Measurements from ENCODE around the gene RXRG. TPM values are rescaled to one million over a fixed set of nuclear protein-coding genes. Genes with fewer than 3 reads are reported as not detected.

RXRG gene
- total RNA-seq, 2 experiments from 2014 or later: 0.19 TPM; not detected in 1

DNA sequence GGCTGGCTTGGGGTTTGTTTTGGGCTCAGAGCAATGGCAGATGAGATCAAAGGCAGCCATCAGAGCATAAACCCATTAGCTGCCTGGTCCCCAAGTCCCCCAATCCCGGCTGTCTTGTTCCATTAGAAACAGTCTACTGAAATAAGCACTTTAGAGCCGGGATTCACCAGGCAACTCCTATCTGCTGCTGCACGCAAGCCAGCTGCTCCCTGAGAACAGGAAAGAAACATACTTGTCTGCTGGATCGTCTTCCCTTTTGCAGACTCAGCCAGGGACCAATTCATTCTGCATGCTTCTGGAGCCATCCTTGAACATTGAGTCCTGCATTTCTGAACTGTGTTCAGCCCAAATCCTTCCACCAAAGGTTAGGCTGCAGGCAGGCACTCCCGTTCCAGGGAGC, 21.8 kb downstream of the RXRG start:
- Mint-ChIP-seq H3K27ac (no peak overlapping the region), H3K36me3 (no peaks in the 10 kb centered on the region), H3K4me3 (no peak overlapping the region), H3K4me1 (ENCODE audit: low read depth) (peaks cover 18% of the 10 kb centered on the region), H3K27me3 (no peaks in the 10 kb centered on the region), H3K9me3 (no peaks in the 10 kb centered on the region)
- ChIA-PET CTCF (interaction anchor here (1.5 kb wide), 1 partner anchor 30 kb away, joined by 3 read pairs; no protein-coding TSS in a partner anchor), POLR2A (no interaction called here)
- DNase-seq: no peak
- intact Hi-C loops (cut with micrococcal nuclease): no loop called here

DNA sequence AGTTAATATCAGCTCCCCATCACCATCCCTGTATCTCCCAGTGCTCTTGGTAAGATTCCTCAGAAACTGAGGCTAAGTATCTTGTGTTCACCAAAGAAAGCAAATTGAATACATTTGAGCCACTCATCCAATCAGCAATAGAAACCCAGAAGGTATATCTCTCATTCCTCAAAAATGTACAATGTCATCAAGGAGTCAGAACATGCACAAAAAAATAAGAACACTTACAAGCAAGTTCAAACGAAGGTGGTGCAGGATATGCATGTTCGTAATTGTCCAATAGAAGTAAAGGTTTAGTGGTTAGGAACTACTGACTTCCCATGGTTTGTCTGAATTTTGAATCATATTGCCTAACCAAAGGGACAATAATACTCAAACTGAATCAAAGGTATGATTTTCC, 24.3 kb downstream of the RXRG start:
- Mint-ChIP-seq H3K4me1 (ENCODE audit: low read depth) (peaks cover 18% of the 10 kb centered on the region), H3K27me3 (peaks cover 6% of the 10 kb centered on the region), H3K27ac (no peak overlapping the region), H3K36me3 (no peaks in the 10 kb centered on the region), H3K4me3 (no peak overlapping the region), H3K9me3 (no peaks in the 10 kb centered on the region)
- ChIA-PET CTCF (no interaction called here), POLR2A (no interaction called here)
- intact Hi-C loops (cut with micrococcal nuclease): no loop called here
- no peak for DNase-seq

- no peak overlapping the region for H3K4me3 Mint-ChIP-seq
- CTCF ChIA-PET: no interaction called here
- no peaks in the 10 kb centered on the region for H3K9me3 Mint-ChIP-seq
- H3K36me3 Mint-ChIP-seq: no peaks in the 10 kb centered on the region
- POLR2A ChIA-PET: no interaction called here
- H3K27me3 Mint-ChIP-seq: peaks cover 12% of the 10 kb centered on the region
- no peak overlapping the region for H3K27ac Mint-ChIP-seq
- intact Hi-C loops (cut with micrococcal nuclease): no loop called here
- peaks cover 12% of the 10 kb centered on the region for H3K4me1 Mint-ChIP-seq (ENCODE audit: low read depth)
- no peak for DNase-seq
These were observed 25.1 kb downstream of the RXRG start for GRCh38 chr1:165419839-165420238.

GRCh38 chr1:165418195-165418594, 26.7 kb downstream of the RXRG start:
- Mint-ChIP-seq H3K4me3 (no peak overlapping the region), H3K27me3 (peaks cover 14% of the 10 kb centered on the region), H3K4me1 (ENCODE audit: low read depth) (no peaks in the 10 kb centered on the region), H3K27ac (no peak overlapping the region), H3K36me3 (no peaks in the 10 kb centered on the region), H3K9me3 (no peaks in the 10 kb centered on the region)
- intact Hi-C loops (cut with micrococcal nuclease): no loop called here
- POLR2A ChIA-PET: no interaction called here
- CTCF ChIA-PET: interaction anchor here (0.7 kb wide), 1 partner anchor 51 kb away, joined by 3 read pairs; no protein-coding TSS in a partner anchor
- DNase-seq: no peak

- Mint-ChIP-seq H3K27me3 (peaks cover 14% of the 10 kb centered on the region), H3K4me1 (ENCODE audit: low read depth) (no peaks in the 10 kb centered on the region), H3K36me3 (no peaks in the 10 kb centered on the region), H3K9me3 (no peaks in the 10 kb centered on the region), H3K4me3 (no peak overlapping the region), H3K27ac (no peak overlapping the region)
- intact Hi-C loops (cut with micrococcal nuclease): no loop called here
- CTCF ChIA-PET: no interaction called here
- no peak for DNase-seq
- POLR2A ChIA-PET: no interaction called here
These were observed 28.1 kb downstream of the RXRG start for GRCh38 chr1:165416876-165417275.

GRCh38 chr1:165415068-165415467, 29.9 kb downstream of the RXRG start:
- H3K27me3 Mint-ChIP-seq: peaks cover 14% of the 10 kb centered on the region

DNA sequence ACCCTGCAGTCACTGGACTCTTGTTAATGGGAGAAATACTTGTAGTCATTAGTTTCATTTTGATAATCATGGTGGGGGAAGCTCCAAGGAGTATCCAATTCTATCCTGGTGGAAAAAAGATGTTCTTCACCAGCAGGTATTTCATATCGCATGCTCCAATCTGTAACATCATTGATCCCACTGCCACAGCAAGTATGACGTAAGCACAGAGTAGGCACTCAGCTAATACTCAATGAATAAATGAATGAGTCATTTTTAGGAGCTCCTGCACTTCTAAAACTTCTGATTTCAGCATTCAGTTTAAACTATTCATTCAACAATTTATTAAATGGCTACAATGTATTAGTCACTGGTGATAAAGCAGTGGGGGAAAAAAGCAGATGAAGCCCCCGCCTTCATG, 30.3 kb downstream of the RXRG start:
- peaks cover 18% of the 10 kb centered on the region for H3K27me3 Mint-ChIP-seq
- ChIA-PET POLR2A (no interaction called here), CTCF (interaction anchor here (1.7 kb wide), 1 partner anchor 179 kb away, joined by 5 read pairs; no protein-coding TSS in a partner anchor)
- H3K36me3 Mint-ChIP-seq: no peaks in the 10 kb centered on the region
- H3K4me1 Mint-ChIP-seq (ENCODE audit: low read depth): no peaks in the 10 kb centered on the region
- no peak overlapping the region for H3K4me3 Mint-ChIP-seq
- no peak for DNase-seq
- intact Hi-C loops (cut with micrococcal nuclease): no loop called here
- H3K9me3 Mint-ChIP-seq: no peaks in the 10 kb centered on the region
- no peak overlapping the region for H3K27ac Mint-ChIP-seq

More at GRCh38 chr1:165415068-165415467, 29.9 kb downstream of the RXRG start:
- H3K4me1 Mint-ChIP-seq (ENCODE audit: low read depth): no peaks in the 10 kb centered on the region
- no peak overlapping the region for H3K27ac Mint-ChIP-seq
- intact Hi-C loops (cut with micrococcal nuclease): no loop called here
- no peaks in the 10 kb centered on the region for H3K9me3 Mint-ChIP-seq
- ChIA-PET POLR2A (no interaction called here), CTCF (interaction anchor here (1.7 kb wide), 1 partner anchor 178 kb away, joined by 5 read pairs; no protein-coding TSS in a partner anchor)
- H3K36me3 Mint-ChIP-seq: no peaks in the 10 kb centered on the region
- no peak overlapping the region for H3K4me3 Mint-ChIP-seq
- no peak for DNase-seq

DNA sequence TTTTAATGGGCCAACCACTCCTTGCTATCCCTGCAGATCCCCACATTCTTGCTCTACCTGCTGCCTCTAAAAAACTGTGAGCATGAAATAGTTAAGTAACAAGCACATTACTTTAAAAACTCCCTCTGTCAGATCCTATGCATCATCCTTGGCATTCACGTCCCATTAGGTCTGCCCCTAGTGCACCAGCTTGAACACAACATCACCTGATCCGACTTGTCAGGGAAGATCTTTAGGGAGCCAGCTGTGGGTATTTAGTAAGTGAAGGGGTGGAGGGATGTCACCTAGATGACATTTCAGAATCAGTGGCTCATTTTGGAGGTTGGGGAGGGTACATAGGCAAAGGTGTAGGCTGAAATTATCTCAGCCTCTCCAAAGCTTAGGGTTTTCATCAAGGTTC, 33.5 kb downstream of the RXRG start:
- Mint-ChIP-seq H3K27me3 (peaks cover 36% of the 10 kb centered on the region), H3K4me1 (ENCODE audit: low read depth) (no peaks in the 10 kb centered on the region), H3K36me3 (no peaks in the 10 kb centered on the region), H3K27ac (no peak overlapping the region), H3K9me3 (no peaks in the 10 kb centered on the region), H3K4me3 (no peak overlapping the region)
- POLR2A ChIA-PET: no interaction called here
- no peak for DNase-seq
- intact Hi-C loops (cut with micrococcal nuclease): no loop called here
- CTCF ChIA-PET: interaction anchor here (1.0 to 3.0 kb wide), 2 partner anchors 10 to 18 kb away, joined by 3 to 11 read pairs; no protein-coding TSS in a partner anchor

GRCh38 chr1:165409657-165410358, 35.1 kb downstream of the RXRG start:
- Mint-ChIP-seq H3K4me3 (no peak overlapping the region), H3K4me1 (ENCODE audit: low read depth) (no peaks in the 10 kb centered on the region), H3K27me3 (peaks cover 28% of the 10 kb centered on the region), H3K36me3 (no peaks in the 10 kb centered on the region), H3K9me3 (no peaks in the 10 kb centered on the region), H3K27ac (no peak overlapping the region)
- POLR2A ChIA-PET: no interaction called here
- CTCF ChIA-PET: interaction anchor here (1.2 to 1.9 kb wide), 2 partner anchors 178 to 183 kb away, joined by 4 to 5 read pairs; no protein-coding TSS in a partner anchor
- DNase-seq: no peak
- intact Hi-C loops (cut with micrococcal nuclease): no loop called here

- Mint-ChIP-seq H3K9me3 (no peaks in the 10 kb centered on the region), H3K4me1 (ENCODE audit: low read depth) (no peaks in the 10 kb centered on the region), H3K36me3 (no peaks in the 10 kb centered on the region), H3K4me3 (no peak overlapping the region), H3K27me3 (peaks cover 29% of the 10 kb centered on the region), H3K27ac (no peak overlapping the region)
- ChIA-PET CTCF (interaction anchor here (1.2 to 6.6 kb wide), 4 partner anchors 15 to 185 kb away, joined by 3 to 77 read pairs (median 8); no protein-coding TSS in a partner anchor), POLR2A (no interaction called here)
- intact Hi-C loops (cut with micrococcal nuclease): loop anchor here (1.0 kb wide), 1 partner anchor 185 kb away; no protein-coding TSS in a partner anchor
- DNase-seq: peak; percentile 22
These were observed 36.4 kb downstream of the RXRG start for GRCh38 chr1:165408518-165408917.

DNA sequence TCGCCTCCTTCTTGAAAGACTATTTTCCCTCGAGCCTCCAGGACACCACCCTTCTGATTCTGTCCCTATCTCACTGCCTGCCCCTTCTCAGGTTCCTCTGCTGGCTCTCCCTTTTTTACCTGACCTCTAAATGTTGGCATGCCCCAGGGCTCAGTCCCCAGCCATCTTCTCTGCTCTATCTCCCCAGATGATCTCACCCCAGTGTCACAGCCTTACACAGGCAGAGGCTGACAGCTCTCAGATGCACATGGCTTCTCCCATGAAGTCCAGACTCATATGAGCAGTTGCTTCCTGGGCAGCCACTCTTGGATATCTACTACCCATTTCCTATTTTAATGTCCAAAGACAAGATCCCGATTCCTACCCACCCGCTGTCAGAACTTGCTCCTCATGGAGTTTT, 37.5 kb downstream of the RXRG start:
- H3K4me1 Mint-ChIP-seq (ENCODE audit: low read depth): no peaks in the 10 kb centered on the region

DNA sequence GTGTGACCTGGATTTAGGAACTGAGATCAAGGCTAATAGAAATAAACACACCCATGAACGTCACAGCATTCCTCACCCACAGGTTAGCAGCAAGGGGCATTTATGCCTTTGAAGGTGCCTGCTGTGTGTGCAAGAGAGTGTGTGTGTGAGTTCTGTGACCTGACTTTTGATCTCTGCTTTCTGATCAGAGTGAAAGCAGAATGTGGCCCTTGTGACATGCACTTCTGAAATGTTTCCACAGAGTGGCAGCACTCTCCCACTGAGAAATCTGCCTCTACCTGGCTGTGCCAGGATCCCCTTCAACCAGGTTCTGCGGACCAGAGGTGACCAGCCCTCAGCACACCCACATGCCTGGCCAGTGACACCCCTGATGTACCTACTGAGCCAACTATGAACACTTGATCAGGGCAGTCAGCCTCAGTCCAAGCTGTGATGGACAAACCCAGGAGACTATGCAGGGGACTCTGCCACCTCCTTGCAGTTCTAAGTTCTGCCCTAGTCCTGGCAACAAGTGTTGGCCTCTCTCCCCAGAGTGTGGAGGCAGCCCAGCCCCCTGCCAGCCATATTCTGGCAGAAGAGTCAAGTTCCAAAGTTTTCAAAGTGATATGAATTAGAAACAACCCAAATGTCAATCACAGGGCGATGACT, 41.0 kb downstream of the RXRG start:
- intact Hi-C loops (cut with micrococcal nuclease): loop anchor here (1.0 to 5.0 kb wide), 2 partner anchors 147 to 189 kb away; no protein-coding TSS in a partner anchor
- DNase-seq: peak; percentile 49
- POLR2A ChIA-PET: interaction anchor here (1.1 kb wide), 1 partner anchor 193 kb away, joined by 3 read pairs; no protein-coding TSS in a partner anchor
- H3K4me1 Mint-ChIP-seq (ENCODE audit: low read depth): no peaks in the 10 kb centered on the region
- H3K4me3 Mint-ChIP-seq: no peak overlapping the region
- peaks cover 18% of the 10 kb centered on the region for H3K27me3 Mint-ChIP-seq
- CTCF ChIA-PET: interaction anchor here (0.9 to 6.6 kb wide), 6 partner anchors 11 to 194 kb away, joined by 3 to 77 read pairs (median 4); no protein-coding TSS in a partner anchor
- no peaks in the 10 kb centered on the region for H3K36me3 Mint-ChIP-seq
- no peak overlapping the region for H3K27ac Mint-ChIP-seq
- no peaks in the 10 kb centered on the region for H3K9me3 Mint-ChIP-seq

More for the DNA sequence above, 37.5 kb downstream of the RXRG start:
- Mint-ChIP-seq H3K36me3 (no peaks in the 10 kb centered on the region), H3K27me3 (peaks cover 29% of the 10 kb centered on the region), H3K27ac (no peak overlapping the region), H3K4me3 (no peak overlapping the region), H3K9me3 (no peaks in the 10 kb centered on the region)
- no peak for DNase-seq
- POLR2A ChIA-PET: no interaction called here
- intact Hi-C loops (cut with micrococcal nuclease): no loop called here
- CTCF ChIA-PET: interaction anchor here (1.0 to 6.6 kb wide), 4 partner anchors 14 to 191 kb away, joined by 3 to 77 read pairs (median 8); no protein-coding TSS in a partner anchor
